ENCODE results near the gene ZBED4.

Gene ZBED4

DNA sequence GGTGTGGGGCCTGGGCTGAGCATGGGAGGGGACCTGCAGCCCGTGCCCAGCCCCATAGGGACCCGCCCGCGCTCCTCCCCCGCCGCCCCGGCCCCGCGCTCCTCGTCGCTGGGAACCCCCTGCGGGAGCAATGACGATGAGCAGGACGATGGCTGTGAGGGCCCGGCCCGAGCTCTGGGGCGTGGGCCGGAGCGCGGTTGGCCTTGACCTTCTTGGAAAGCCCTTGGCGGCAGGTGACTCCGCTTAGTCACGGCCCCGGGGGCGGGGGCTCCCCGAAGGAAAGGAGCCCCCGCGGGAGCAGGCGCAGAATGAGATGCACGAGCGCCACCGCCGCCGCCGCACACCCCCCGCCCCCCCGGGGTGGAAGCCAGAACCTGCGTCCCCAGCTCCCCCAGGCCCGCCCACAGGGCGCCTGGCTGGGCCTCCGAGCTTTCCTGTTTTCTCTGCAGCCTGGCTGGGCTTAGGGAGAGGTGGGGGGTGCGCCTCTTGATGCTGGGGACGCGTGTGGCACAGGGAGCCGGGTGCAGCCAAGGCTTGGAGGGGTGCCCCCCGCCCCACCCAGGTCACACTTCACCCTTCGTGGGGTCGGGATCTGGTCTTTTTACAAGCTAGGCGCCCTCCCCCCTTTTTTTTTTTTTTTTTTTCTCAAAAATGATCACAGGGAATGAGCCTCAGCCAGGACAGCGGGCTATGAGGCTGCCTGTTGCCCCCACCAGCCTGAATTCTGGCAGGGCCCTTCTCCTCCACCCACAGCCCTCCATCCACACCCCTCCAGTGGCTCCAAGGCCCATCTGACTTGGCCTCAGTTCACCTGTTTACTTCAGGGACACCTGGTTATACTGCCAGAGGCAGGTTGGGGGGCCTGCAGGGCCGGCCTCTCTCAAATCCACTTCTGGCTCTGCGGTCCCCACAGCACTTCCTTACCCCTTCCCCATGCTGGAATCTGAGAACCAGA, 82.7 kb downstream of the ZBED4 start:
- no peak for DNase-seq (ENCODE audit: low read depth, low spot score)

DNA sequence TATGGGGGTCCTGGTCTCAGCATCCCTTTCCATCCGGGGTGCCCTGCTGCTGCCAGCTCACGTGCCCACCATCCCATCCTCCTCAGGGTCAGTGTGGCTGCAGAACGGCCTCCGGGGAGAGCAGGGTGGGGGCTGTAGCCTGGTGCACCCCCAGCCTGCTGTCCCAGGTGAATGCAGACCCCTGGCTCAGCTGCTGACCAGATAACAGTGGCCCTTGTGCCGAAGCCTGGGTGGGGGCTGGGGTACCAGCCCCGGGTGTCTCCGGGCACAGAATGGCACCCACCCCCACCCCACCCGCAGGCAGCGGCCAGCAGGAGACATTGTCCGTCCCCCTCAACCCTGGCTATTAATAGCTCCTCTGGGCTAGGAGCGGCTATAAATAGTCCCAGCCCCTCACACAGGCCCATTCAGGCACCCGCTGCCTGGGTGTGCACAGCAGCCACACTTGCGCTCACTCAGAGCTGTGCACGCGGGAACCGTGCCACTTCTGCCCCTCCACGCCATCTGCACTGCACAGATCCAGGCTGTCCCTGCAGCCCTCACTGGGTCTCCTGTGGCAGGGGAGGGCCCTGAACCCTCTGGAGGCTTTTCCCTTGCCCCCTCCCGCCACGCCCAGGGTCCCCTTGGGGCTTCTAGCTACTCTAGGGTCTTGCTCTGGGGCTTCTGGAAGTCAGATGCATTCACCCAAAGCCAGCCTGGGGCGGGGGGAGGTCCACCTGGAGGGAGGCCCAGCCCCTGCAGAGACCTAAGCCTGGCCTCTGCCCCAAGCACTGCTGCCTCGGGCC, 83.5 kb downstream of the ZBED4 start:
- peak; percentile 32 for DNase-seq (ENCODE audit: low read depth, low spot score)

DNA sequence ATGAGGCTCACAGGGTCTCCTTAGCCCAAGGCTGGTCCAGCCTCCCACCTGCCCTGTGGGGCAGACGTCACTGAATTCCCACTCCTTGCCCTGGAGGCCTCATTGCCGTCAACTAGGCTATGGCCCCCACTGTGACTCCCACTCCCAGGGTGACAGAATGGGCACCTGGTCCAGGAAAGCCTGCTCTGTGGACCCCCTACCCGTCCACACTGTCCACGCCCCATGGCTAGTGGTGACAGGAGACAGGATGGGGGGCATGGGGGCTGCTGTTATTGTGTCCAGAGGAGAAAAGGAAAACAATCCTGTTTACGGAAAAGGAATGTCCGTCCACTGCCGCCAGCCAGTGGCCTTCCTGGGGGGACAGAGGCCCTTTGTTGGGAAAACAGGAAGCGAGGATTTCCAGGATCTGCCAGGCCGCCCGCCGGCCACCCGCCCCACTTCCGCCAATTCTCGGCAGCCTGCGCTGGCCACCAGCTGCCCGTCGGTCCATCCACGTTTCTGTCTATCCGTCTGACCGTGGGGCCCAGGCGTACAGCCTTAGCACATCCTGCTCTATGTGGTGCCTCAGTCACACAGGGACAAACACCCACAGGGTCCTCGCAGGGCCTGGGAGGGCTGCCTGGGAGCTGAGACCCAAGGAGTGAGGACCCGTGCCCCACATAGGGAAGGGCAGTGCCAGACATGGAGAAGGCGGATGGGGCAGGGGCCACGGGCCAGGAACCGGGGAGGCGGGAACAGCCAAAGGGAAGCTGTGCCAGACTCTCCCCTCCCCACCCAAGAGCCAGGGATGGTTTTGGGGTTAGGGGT, 84.3 kb downstream of the ZBED4 start:
- DNase-seq (ENCODE audit: low read depth, low spot score): no peak

DNA sequence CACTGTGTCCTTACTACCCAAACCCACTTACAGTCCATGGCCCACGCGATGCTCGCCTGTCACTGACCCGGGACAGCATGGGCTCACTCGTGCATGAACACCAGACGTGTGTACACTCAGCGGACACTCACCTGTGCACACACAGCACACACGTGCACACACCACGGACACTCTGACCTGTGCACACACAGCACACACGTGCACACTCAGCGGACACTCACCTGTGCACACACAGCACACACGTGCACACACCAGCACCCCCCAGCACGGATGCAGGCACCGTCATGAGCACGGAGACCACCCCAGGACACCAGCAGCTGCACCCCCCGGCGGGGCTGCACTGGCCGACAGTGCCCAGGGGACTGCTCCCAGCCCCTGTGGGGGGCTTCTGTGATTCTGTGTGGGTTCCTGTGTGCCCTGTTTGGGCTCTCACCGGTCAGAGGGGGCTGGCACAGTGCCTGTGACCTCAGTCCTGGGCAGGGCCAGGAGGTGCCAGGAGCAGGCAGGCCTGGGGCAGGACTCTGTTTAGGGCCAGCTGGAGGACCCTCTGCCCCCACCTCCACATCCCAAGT, 85.0 kb downstream of the ZBED4 start:
- DNase-seq (ENCODE audit: low read depth, low spot score): no peak
